ENCODE results near the gene FAHD2B.
"Not testable (repeated sequence)": the region's sequence is repeated elsewhere in the genome, so short reads cannot be mapped to it uniquely, and the experiment has no call there.

Gene FAHD2B

DNA sequence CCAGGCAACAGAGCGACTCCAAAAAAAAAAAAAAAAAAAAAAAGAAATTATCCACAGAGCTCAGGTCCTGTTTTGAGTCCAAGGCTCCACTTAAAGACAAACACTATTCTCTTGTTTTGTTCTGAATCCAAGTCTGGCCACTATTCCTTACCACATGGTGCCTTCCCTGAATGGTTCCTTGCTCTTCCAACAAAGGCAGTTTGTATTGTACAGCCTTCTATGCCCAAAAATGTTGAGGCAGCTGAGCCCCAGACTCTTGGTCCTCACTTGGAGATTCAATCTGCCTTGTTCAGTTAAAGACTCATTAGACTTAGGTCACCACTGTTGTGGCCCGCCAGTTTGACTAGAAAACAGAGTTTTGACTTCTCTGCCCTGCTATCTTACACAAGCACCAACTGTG lies 1.7 kb downstream of the FAHD2B start:
- H3K27ac ChIP-seq (ENCODE audit: extremely low read depth, low read depth, low read length); H3K9me3 ChIP-seq (ENCODE audit: control insufficient read depth, insufficient read depth, low read depth, low read length); H3K36me3 ChIP-seq (ENCODE audit: control insufficient read depth in 2 of 2, insufficient read depth in 1 of 2, low read length in 2 of 2); CTCF ChIA-PET; H3K4me1 ChIP-seq (ENCODE audit: control insufficient read depth, insufficient read depth, low read length); H3K4me3 ChIP-seq (ENCODE audit: low read depth, low read length): not testable (repeated sequence)
- POLR2A ChIA-PET = interaction anchor here (0.6 kb wide), 1 partner anchor 770 kb away, joined by 3 read pairs; no protein-coding TSS in a partner anchor

DNA sequence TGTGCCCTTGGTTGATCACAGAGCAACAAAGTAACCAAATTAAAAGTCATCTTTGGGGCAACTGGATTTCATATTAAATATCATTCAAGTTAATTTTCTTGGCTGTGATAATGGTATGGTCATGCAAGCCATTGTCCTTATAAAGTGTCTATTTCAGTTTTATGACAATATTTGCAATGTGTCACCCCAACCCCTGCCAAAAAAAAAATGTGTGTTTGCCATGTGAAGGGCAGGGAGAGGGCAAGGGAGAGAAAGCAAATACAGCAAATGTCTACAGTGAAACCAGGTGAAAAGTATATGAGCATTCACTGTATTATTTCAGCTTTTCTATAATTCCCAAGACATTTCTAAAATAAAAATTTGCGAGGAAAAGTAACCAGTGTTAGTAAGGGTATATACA lies 6.0 kb downstream of the FAHD2B start:
- H3K4me3 ChIP-seq (ENCODE audit: low read depth, low read length); H3K27ac ChIP-seq (ENCODE audit: extremely low read depth, low read depth, low read length); CTCF ChIA-PET; H3K4me1 ChIP-seq (ENCODE audit: control insufficient read depth, insufficient read depth, low read length); POLR2A ChIA-PET; H3K9me3 ChIP-seq (ENCODE audit: control insufficient read depth, insufficient read depth, low read depth, low read length); H3K36me3 ChIP-seq (ENCODE audit: control insufficient read depth in 2 of 2, insufficient read depth in 1 of 2, low read length in 2 of 2): not testable (repeated sequence)

DNA sequence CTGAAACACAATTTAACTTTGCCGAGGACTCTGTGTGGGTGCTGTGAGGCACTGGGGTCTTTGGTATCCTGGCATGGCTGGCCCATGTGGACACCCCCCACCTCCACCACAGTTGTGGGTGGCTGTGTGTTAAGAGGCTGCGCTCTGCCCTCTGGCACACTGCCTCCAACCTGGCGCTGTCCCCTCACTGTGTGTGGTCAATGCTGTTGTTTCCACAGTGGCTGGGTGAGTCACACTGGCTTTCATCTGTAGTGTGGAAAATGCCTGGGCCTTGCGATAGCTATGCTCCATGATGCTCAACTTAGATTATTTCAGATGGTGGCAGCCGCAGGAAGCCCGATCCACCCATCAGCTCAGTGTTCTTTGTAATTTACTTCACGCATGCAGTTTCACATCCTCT lies 9.6 kb downstream of the FAHD2B start:
- H3K27ac ChIP-seq (ENCODE audit: extremely low read depth, low read depth, low read length); H3K36me3 ChIP-seq (ENCODE audit: control insufficient read depth in 2 of 2, insufficient read depth in 1 of 2, low read length in 2 of 2); H3K9me3 ChIP-seq (ENCODE audit: control insufficient read depth, insufficient read depth, low read depth, low read length); POLR2A ChIA-PET; H3K4me1 ChIP-seq (ENCODE audit: control insufficient read depth, insufficient read depth, low read length); H3K4me3 ChIP-seq (ENCODE audit: low read depth, low read length); CTCF ChIA-PET: not testable (repeated sequence)

DNA sequence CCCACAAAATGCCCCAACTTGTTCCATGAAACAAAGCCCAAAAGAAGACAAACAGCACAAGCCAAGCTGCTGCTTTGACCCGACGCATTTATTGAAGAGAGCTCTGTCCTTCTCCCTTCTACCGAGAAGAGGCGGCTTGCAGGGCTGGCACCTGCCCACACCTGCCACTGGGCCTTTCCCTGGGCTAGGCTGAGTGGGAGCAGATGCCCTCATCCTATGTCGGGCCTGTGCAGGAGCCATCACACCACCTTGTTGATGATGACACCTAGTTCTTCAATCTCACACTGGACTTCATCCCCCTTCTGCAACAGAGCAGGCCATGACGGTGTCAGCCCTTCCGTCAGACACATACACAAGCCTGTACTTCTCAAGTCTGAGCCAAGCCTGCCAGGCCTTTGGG lies 11.2 kb downstream of the FAHD2B start:
- H3K4me1 ChIP-seq (ENCODE audit: control insufficient read depth, insufficient read depth, low read length); CTCF ChIA-PET; H3K27ac ChIP-seq (ENCODE audit: extremely low read depth, low read depth, low read length); H3K36me3 ChIP-seq (ENCODE audit: control insufficient read depth in 2 of 2, insufficient read depth in 1 of 2, low read length in 2 of 2); H3K4me3 ChIP-seq (ENCODE audit: low read depth, low read length); H3K9me3 ChIP-seq (ENCODE audit: control insufficient read depth, insufficient read depth, low read depth, low read length); POLR2A ChIA-PET: not testable (repeated sequence)

DNA sequence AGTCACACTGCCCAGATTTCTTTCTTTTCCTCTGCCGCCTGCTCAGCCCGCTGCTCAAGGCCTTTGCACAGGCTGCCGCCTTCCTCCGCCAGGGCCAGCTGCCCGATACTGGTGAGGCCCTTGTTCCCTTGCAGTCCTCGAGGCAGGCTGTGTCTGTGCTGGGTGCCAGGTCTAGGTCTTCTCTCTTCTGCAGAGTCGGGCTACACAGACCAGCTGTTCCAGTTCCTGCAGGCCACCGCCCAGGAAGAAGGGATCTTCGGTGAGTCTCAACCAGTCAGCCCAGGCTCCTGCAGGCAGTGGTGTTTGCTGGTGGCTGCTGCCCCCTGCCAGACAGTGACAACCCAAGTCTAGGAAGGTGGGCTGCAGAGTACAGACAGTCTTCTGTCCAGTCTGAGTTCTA lies 12.5 kb downstream of the FAHD2B start:
- H3K4me3 ChIP-seq (ENCODE audit: low read depth, low read length); CTCF ChIA-PET; H3K27ac ChIP-seq (ENCODE audit: extremely low read depth, low read depth, low read length); POLR2A ChIA-PET; H3K36me3 ChIP-seq (ENCODE audit: control insufficient read depth in 2 of 2, insufficient read depth in 1 of 2, low read length in 2 of 2); H3K4me1 ChIP-seq (ENCODE audit: control insufficient read depth, insufficient read depth, low read length); H3K9me3 ChIP-seq (ENCODE audit: control insufficient read depth, insufficient read depth, low read depth, low read length): not testable (repeated sequence)

DNA sequence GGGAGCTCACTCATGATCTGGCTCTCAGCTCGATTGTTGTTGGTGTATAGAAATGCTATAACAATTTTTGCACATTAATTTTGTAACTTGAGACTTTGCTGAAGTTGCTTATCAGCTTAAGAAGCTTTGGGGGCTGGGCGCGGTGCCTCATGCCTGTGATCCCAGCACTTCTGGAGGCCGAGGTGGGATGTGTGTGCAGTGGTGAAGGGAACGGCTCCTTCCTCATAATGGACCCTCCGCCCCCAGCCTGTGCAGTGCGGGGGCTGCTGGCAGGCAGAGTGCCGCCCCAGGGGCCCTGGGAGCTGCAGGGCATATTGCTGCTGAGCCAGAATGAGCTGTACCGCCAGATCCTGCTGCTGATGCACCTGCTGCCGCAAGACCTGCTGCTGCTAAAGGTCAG lies 13.8 kb downstream of the FAHD2B start:
- POLR2A ChIA-PET; H3K4me1 ChIP-seq (ENCODE audit: control insufficient read depth, insufficient read depth, low read length); H3K4me3 ChIP-seq (ENCODE audit: low read depth, low read length); H3K27ac ChIP-seq (ENCODE audit: extremely low read depth, low read depth, low read length); H3K9me3 ChIP-seq (ENCODE audit: control insufficient read depth, insufficient read depth, low read depth, low read length); H3K36me3 ChIP-seq (ENCODE audit: control insufficient read depth in 2 of 2, insufficient read depth in 1 of 2, low read length in 2 of 2): not testable (repeated sequence)
- peak; percentile 51 for TF ChIP-seq EGR2 (tag by site-specific recombination; IDR thresholded peaks at IDR 0.05; ENCODE audit: low read depth)
- peak; percentile 57 for TF ChIP-seq ZFHX2 (tag by site-specific recombination; conservative IDR thresholded peaks at IDR 0.05)
- CTCF ChIA-PET = interaction anchor here (1.0 kb wide), 1 partner anchor 31 kb away, joined by 3 read pairs; no protein-coding TSS in a partner anchor

DNA sequence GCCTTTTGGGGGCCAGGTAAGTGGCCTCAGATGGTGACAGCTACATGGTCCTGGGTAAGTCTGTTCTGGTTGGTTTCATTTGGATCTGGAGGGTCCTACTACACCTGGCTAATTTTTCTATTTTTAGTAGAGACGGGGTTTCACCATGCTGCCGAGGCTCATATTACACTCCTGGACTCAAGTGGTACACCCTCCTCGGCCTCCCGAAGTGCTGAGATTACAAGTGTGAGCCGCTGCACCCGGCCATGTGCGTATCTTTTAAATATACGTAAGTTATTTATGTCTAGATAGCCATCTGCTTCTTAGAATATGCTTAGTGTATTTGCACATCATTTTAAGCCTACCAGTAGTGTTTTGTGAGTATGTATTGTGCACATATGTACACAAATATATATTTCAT lies 17.5 kb downstream of the FAHD2B start:
- H3K4me3 ChIP-seq (ENCODE audit: low read depth, low read length); H3K36me3 ChIP-seq (ENCODE audit: control insufficient read depth in 2 of 2, insufficient read depth in 1 of 2, low read length in 2 of 2); POLR2A ChIA-PET; H3K27ac ChIP-seq (ENCODE audit: extremely low read depth, low read depth, low read length); H3K9me3 ChIP-seq (ENCODE audit: control insufficient read depth, insufficient read depth, low read depth, low read length); H3K4me1 ChIP-seq (ENCODE audit: control insufficient read depth, insufficient read depth, low read length); CTCF ChIA-PET: not testable (repeated sequence)

DNA sequence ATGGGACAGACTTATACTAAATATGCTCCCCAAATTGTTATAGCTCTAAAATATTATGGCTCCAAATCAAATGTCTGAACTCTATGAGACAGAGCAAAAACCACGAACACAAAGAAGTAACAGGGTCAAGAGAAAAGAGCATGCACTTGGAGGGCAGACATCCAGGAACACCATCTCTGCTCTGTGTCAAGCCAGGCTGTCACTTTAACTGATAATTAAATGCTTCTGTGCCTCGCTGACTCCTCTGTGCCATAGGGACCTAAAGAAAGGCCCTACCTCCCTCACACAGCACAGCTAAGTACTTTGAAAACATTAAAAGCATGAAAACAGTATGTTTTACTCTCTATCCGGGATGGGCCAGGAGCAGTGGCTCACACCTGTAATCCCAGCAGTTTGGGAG lies 23.8 kb downstream of the FAHD2B start:
- CTCF ChIA-PET; H3K27ac ChIP-seq (ENCODE audit: extremely low read depth, low read depth, low read length); H3K36me3 ChIP-seq (ENCODE audit: control insufficient read depth in 2 of 2, insufficient read depth in 1 of 2, low read length in 2 of 2); H3K4me3 ChIP-seq (ENCODE audit: low read depth, low read length); POLR2A ChIA-PET; H3K9me3 ChIP-seq (ENCODE audit: control insufficient read depth, insufficient read depth, low read depth, low read length); H3K4me1 ChIP-seq (ENCODE audit: control insufficient read depth, insufficient read depth, low read length): not testable (repeated sequence)

DNA sequence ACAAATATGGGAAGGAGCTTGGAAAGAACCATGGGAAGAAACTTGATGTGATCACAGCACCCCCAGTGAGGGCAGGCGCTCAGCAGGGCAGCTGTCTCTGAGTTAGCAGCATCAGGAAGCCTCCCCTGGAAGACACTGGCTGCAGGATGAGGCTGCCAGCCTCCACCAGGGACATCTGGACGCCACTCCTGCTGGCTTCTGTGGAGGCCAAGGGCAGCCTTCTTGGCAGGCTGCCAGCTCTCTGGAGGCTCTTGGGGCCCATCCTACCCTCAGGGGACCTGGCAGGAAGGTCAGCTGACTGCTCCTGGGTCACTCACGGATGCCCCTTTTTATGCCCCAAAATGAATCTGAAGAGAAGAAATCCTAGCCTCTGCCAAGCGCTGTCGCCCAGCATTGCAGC lies 26.0 kb downstream of the FAHD2B start:
- H3K36me3 ChIP-seq (ENCODE audit: control insufficient read depth in 2 of 2, insufficient read depth in 1 of 2, low read length in 2 of 2); H3K4me1 ChIP-seq (ENCODE audit: control insufficient read depth, insufficient read depth, low read length); H3K27ac ChIP-seq (ENCODE audit: extremely low read depth, low read depth, low read length); POLR2A ChIA-PET; H3K4me3 ChIP-seq (ENCODE audit: low read depth, low read length); CTCF ChIA-PET; H3K9me3 ChIP-seq (ENCODE audit: control insufficient read depth, insufficient read depth, low read depth, low read length): not testable (repeated sequence)

All from HEK293 (cell line).